ENCODE data around the gene VANGL2. TPM values are rescaled to one million over a fixed set of nuclear protein-coding genes. Genes with fewer than 3 reads are reported as not detected.

Gene VANGL2
- polyA plus RNA-seq, 2 of the 4 experiments (the other 2 are of a cell fraction): 3.9 to 4.1 TPM

DNA sequence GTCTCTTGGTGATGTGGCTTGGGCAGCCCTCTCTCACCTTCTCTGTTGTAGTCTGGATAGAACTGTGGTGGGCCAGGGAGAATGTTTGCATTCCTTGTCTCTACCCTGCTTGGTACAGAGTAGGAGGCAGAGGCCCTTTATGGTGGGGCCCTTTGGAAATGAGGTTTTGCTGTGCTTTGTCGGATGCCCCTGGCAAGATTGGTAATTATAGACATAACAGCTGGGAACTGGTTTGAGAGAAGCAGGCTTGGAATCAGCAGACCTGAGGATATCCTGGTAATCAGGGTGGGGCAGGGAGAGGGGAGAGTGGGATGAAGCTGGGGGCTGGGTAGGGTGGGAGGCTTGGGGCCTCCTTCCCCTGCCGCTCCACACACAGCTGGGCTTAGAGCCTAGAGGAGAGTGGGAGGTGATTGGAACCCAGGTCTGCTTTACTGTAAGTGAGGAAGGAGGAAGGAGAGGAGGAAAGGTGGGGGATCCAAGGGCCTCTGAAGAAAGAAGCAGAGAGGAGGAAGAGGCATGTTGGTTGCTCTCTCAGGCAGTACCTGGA, 5.0 kb downstream of the VANGL2 start:
- FAIRE-seq: no peak

DNA sequence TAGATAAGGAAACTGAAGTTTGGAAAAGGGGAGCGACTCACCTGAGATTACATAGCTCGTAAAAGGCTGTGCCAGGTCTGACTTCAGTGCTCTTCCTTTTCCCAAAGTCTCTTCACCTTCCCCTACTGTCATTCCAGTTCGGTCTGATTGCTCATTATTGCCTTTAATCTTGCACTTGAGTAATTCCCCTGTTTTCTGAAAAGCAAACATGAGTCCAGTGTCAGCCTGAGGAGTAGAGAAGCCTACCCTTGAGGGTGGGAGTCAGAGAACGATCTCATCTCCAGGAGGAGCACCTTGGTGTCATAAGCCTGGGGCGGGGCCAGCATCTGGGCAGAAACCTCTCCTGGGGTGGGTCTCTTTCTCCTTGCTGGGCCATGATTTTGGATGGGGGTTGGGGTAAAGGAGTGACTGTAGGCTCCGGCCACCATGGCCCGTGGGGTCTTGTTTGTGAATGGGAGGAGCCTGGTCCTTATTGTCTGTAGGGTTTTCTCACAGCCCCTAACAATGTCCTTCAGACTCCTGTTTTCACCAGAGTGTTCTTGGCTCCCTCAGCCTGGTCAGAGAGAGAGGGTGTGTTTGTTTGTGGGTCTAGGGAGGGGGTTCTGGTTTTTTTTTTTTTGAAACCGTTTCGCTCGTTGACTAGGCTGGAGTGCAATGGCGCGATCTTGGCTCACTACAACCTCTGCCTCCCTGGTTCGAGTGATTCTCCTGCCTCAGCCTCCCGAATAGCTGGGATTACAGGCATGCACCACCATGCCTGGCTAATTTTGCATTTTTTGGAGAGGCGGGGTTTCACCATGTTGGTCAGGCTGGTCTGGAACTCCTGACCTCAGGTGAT, 6.0 kb downstream of the VANGL2 start:
- peaks cover 19% of the 10 kb centered on the region; the same call in 2 of the 3 replicates for H3K4me1 ChIP-seq
- no peak for ATAC-seq
- H3K4me3 ChIP-seq: no peak overlapping the region
- no peaks in the 10 kb centered on the region for H3K9me3 ChIP-seq
- CTCF ChIA-PET: interaction anchor here (1.1 to 1.6 kb wide), 2 partner anchors 9 to 30 kb away, joined by 3 to 5 read pairs; no protein-coding TSS in a partner anchor
- no peak overlapping the region for H3K4me2 ChIP-seq
- no peak for DNase-seq (ENCODE audit: low read depth in 1 of 2, low spot score in 1 of 2)
- no peak for FAIRE-seq
- POLR2A ChIA-PET: no interaction called here
- no peak overlapping the region for H3K27ac ChIP-seq
- whole genome bisulfite sequencing (ENCODE audit: missing lambda C conversion rate): 77% methylated on average over 15 of the region's 15 CpGs
- TF ChIP-seq RFX5 (IDR thresholded peaks at IDR 0.05): no peak
- no peak for TF ChIP-seq ZNF302 (CRISPR knock-in tag; IDR thresholded peaks at IDR 0.05)
- no peak for TF ChIP-seq CEBPB (IDR thresholded peaks at IDR 0.05)
- no peak for TF ChIP-seq ELK1 (IDR thresholded peaks at IDR 0.05; ENCODE audit: low read depth, low read length)
- no peak for TF ChIP-seq FOSB (CRISPR knock-in tag; IDR thresholded peaks at IDR 0.05)
- no peak for TF ChIP-seq HOXB13 (CRISPR knock-in tag; IDR thresholded peaks at IDR 0.05; ENCODE audit: low read depth)
- TF ChIP-seq BHLHE40 (IDR thresholded peaks at IDR 0.05; ENCODE audit: low read depth, low read length): no peak
- TF ChIP-seq CBX2 (IDR thresholded peaks at IDR 0.05; ENCODE audit: borderline replicate concordance, low read depth): no peak
- no peak for TF ChIP-seq E2F6 (IDR thresholded peaks at IDR 0.05; ENCODE audit: borderline replicate concordance, low read depth)
- TF ChIP-seq BCL3 (IDR thresholded peaks at IDR 0.05): no peak
- no peak for TF ChIP-seq KDM5A (IDR thresholded peaks at IDR 0.05)

More for the DNA sequence above, 5.0 kb downstream of the VANGL2 start:
- peaks cover 23% of the 10 kb centered on the region; the same call in 2 of the 3 replicates for H3K4me1 ChIP-seq
- CTCF ChIA-PET: interaction anchor here (1.1 to 1.6 kb wide), 2 partner anchors 10 to 29 kb away, joined by 3 to 5 read pairs; no protein-coding TSS in a partner anchor
- DNase-seq (ENCODE audit: low read depth in 1 of 2, low spot score in 1 of 2) (no peak), ATAC-seq (no peak)
- no peak overlapping the region for H3K4me3 ChIP-seq
- POLR2A ChIA-PET: no interaction called here
- no peaks in the 10 kb centered on the region for H3K9me3 ChIP-seq
- H3K27ac ChIP-seq: no peak overlapping the region
- no peak for TF ChIP-seq BCL3 (IDR thresholded peaks at IDR 0.05)
- TF ChIP-seq CHD2 (IDR thresholded peaks at IDR 0.05; ENCODE audit: low read length, partially characterized antibody): no peak
- TF ChIP-seq ZSCAN20 (CRISPR knock-in tag; IDR thresholded peaks at IDR 0.05): no peak
- TF ChIP-seq PHF8 (IDR thresholded peaks at IDR 0.05; ENCODE audit: borderline replicate concordance, low read depth): no peak
- TF ChIP-seq MAZ (IDR thresholded peaks at IDR 0.05; ENCODE audit: borderline replicate concordance, low read depth, low read length): no peak
- no peak for TF ChIP-seq EP300 (IDR thresholded peaks at IDR 0.05)
- TF ChIP-seq RFX5 (IDR thresholded peaks at IDR 0.05): no peak
- TF ChIP-seq MYC (IDR thresholded peaks at IDR 0.05; ENCODE audit: borderline replicate concordance, low read length): no peak
- TF ChIP-seq SMC3 (IDR thresholded peaks at IDR 0.05): no peak
- TF ChIP-seq, protein P1, sequence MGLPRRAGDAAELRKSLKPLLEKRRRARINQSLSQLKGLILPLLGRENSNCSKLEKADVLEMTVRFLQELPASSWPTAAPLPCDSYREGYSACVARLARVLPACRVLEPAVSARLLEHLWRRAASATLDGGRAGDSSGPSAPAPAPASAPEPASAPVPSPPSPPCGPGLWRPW (IDR thresholded peaks at IDR 0.05): no peak
- TF ChIP-seq, protein P2, sequence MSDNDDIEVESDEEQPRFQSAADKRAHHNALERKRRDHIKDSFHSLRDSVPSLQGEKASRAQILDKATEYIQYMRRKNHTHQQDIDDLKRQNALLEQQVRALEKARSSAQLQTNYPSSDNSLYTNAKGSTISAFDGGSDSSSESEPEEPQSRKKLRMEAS (IDR thresholded peaks at IDR 0.05): no peak
- TF ChIP-seq KDM1A (IDR thresholded peaks at IDR 0.05; ENCODE audit: low read depth): no peak
- no peak for TF ChIP-seq HOXA7 (CRISPR knock-in tag; IDR thresholded peaks at IDR 0.05)
- TF ChIP-seq, protein P3, sequence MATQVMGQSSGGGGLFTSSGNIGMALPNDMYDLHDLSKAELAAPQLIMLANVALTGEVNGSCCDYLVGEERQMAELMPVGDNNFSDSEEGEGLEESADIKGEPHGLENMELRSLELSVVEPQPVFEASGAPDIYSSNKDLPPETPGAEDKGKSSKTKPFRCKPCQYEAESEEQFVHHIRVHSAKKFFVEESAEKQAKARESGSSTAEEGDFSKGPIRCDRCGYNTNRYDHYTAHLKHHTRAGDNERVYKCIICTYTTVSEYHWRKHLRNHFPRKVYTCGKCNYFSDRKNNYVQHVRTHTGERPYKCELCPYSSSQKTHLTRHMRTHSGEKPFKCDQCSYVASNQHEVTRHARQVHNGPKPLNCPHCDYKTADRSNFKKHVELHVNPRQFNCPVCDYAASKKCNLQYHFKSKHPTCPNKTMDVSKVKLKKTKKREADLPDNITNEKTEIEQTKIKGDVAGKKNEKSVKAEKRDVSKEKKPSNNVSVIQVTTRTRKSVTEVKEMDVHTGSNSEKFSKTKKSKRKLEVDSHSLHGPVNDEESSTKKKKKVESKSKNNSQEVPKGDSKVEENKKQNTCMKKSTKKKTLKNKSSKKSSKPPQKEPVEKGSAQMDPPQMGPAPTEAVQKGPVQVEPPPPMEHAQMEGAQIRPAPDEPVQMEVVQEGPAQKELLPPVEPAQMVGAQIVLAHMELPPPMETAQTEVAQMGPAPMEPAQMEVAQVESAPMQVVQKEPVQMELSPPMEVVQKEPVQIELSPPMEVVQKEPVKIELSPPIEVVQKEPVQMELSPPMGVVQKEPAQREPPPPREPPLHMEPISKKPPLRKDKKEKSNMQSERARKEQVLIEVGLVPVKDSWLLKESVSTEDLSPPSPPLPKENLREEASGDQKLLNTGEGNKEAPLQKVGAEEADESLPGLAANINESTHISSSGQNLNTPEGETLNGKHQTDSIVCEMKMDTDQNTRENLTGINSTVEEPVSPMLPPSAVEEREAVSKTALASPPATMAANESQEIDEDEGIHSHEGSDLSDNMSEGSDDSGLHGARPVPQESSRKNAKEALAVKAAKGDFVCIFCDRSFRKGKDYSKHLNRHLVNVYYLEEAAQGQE (IDR thresholded peaks at IDR 0.05): no peak
- TF ChIP-seq CBX8 (IDR thresholded peaks at IDR 0.05): no peak
- TF ChIP-seq BHLHE40 (IDR thresholded peaks at IDR 0.05; ENCODE audit: low read depth, low read length): no peak
- TF ChIP-seq TFCP2L1 (CRISPR knock-in tag; IDR thresholded peaks at IDR 0.05): no peak
- TF ChIP-seq NR3C1 (IDR thresholded peaks at IDR 0.05): no peak
- TF ChIP-seq RCOR1 (IDR thresholded peaks at IDR 0.05; ENCODE audit: low read depth, low read length): no peak
- no peak for TF ChIP-seq E2F6 (IDR thresholded peaks at IDR 0.05; ENCODE audit: borderline replicate concordance, low read depth)
- 95% methylated on average over 2 of the region's 2 CpGs for WGBS (ENCODE audit: missing lambda C conversion rate)
- H3K4me2 ChIP-seq: no peak overlapping the region

Measured in A549 (cell line).